G401 (cell line): ENCODE measurements around the gene AGR2. TPM values are rescaled to one million over a fixed set of nuclear protein-coding genes. Genes with fewer than 3 reads are reported as not detected.

ENCODE experiments used
- DNase-seq: peaks from one replicate; pipeline ENCODE4 v3.0.0-alpha.2; 2015; ENCODE audit warnings: low spot score
- in situ Hi-C: cut with HindIII; loops from 2 replicates; pipeline ENCODE4 v1.10.0; 2016; ENCODE audit warnings: low sequenced_read_pairs, mixed read lengths
- total RNA-seq: library from RNA; depleted of rRNA; stranded (reverse); fragments of >200 nt; shearing (Covaris generic); gene quantifications from 2 replicates; pipeline ENCODE4 v1.2.3, GENCODE V29; 2014

The AGR2 gene
- total RNA-seq, 1 experiment from 2014 or later = not detected

DNA sequence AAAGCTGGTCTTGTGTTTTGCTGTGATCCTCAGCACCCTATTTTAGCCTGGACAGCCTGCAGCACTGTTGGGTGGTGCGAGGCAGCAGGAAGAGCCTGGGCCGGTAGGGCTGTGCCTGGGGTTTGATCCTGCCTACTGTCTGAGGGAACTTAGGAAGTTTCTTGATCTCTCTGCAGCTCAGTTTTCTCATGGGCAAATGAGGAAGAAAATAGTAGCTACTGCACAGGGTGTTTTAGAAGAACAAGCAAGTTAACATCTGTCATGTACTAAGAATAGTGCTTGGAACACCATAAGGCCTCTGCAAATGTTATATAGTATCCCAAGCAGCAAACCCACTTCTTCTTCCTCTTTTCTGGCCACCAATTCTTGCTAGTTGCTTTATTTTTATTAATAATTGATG lies 12.0 kb upstream of the AGR2 start:
- in situ Hi-C loops = no loop called here

DNA sequence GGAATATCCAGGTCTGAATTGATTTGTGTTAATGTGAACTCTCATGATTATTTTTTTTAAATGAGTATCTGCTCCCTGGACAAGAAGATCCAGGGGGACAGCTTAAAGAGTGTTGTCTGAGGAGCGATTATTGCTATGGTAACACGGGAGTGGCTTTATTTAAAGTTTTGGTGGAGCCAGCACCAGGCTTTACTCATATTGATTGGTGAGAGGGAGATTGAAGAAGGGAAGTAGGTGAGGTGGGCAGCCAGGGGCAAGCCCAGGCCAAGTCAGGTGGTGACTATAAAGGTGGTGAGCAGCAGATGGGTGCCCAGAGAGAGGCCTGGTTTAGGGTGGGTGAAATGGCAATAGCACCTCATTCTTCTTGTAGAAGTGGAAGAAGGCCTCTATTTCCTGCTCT lies 10.2 kb upstream of the AGR2 start:
- DNase-seq = no peak
- in situ Hi-C loops = no loop called here

More for the DNA sequence above, 12.0 kb upstream of the AGR2 start:
- no peak for DNase-seq

DNA sequence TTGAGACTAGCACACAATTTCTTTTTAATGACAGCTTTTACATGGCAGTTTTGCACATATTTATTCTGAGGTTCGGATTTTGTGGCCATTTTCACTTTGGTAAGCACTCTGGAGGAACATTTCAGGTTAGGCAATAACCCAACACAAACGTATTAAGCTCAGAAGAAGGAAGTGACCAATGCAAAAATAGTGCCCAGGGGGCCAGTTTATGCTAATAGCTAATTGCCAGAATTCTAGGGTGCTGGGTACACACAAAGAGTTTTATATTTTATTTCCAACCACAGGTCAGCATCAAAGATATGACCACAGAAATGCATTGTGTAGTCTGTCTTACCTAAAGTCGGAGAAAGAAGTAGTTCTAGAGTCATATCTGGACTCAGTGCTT lies 8.4 kb upstream of the AGR2 start:
- no peak for DNase-seq
- in situ Hi-C loops = no loop called here

DNA sequence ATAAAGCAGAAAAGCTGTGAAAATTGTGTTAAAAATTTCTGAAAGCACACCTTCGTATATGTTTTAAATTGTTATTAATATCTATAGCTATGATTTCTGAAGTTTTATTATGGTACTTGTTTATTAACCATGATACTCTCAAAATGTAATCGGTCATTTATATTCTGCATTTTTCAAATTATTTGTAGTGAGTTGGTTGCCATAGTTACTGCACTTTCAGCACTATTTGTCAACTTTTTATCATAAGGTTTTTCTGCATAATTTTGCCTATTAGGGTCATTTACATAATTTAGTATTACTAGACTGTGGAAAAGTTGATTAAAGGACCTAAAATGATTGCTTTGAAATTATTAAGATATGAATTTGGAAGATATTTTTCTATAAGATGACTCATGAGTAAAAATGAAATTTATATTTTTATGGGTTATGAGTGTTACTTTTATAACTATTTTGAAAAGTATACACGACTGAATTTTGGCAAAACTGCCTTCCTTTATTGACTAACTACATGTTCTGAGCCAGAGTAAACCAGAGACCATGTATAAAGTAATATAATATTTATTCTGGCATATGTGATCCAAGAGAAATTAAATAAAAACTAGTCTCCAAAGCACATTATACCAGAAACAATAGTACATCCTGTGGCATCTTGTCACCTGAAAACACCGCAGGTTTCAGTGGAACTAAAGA lies 7.9 kb upstream of the AGR2 start:
- in situ Hi-C loops = no loop called here
- DNase-seq = no peak

DNA sequence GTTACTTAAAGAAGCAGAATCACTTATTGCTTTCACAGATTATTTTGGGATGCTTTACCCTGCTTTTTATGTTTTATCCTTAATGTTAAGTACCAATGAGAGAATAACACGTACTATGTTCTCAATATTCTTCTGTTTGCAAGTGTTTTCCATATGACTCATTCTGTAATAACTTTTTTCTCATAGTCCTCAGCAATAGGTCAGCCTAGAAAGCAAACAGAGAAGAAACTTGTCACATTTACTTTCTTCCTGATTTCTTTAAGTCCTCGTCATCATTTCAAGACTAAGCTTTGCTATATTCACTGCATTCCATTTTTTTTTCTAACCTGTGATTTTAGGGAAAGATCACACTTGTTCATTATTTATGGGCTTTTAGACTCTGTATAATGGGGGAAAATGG lies 6.8 kb upstream of the AGR2 start:
- no peak for DNase-seq

DNA sequence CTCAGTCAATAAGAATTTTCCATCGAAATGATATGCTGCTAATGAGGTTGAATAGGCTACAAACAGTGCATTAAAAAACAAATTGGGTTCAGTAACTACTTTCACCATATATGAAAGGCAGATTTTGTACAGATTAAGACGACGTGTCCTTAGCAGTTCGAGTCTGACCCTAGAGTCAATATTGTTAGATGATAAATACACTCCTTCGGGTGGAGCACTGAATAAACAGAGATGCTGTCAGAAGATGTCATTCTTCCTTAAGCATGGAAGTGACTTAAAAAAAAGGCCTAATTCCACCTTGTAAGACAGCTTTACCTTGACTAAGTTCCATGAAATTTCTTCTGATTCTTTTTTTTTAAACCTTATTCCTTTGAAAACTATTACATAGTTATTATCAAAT lies 5.8 kb upstream of the AGR2 start:
- in situ Hi-C loops = no loop called here
- no peak for DNase-seq

More for the DNA sequence above, 6.8 kb upstream of the AGR2 start:
- in situ Hi-C loops = no loop called here

DNA sequence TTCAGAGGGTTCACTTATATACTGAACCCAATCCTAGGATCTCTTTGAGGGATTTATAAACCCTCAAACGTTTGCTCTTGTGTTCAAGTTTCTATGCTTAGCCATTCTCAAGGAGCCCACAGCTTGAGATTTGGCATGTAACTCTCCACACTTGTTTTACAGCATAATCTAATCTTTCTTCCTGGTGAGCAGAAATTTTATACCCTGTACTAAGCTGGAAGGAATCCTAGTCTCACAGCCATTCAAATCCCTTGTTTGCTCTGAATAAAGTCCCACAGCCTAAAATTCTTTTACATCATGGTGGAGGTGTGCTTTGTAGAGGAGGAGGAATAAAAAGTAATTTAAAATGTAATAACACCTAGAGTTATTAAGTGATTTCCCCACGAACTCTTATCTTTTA lies 5.3 kb upstream of the AGR2 start:
- DNase-seq = no peak
- in situ Hi-C loops = no loop called here

DNA sequence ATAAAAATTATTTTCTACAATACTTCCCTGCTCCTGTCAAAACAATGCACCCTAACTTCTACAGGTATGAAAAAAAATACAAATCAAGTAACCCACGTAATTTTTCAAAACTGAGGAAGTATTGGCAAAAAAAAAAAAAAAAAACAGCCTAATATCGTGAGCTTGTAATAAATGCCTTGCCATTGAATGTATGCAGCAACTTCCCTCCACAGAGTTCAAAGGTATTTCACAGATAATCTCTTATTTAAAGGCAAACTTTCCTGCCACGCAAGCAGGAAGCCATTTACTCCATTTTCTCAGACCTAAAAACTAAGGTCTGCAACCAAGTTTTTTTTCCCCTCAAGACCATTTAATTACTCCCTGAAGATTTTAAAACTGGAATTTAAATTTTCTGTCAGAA lies 642 bp upstream of the AGR2 start:
- in situ Hi-C loops = no loop called here
- no peak for DNase-seq

DNA sequence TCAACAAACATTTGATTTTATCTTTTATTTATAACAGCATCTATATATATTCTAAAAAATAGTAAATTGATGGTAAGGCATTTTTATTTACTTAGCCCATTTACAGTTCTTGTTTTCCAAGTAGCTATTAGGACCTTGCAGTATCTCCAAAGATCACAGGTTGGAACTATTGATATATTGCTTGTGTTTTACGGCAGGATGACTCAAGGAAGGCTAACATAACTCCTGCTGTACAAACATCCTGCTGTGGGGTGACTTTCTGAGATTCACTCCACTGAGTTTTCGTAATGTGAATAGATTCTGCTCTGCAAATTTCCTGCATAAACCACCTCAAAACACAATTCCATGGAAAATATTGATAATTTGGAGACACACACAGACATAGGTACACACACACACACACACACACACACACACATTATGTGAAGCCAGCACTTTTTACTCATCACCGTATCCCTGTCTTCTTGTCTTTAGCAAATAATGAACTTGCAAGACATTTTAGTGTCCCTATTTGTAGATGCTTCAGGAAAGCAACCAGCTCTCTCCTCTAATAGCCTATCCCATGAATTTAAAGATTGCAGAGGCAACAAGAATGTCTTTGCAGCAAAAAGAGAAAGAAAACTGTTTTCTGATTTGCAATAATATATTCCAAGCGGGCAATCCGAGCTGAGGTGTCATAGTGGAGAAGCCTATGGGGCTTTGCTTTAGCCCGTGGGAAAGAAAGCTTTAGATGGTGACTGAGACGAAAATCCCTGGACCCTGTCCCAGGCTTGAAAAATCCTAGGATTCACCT lies 722 bp downstream of the AGR2 start:
- DNase-seq = no peak
- in situ Hi-C loops = no loop called here

DNA sequence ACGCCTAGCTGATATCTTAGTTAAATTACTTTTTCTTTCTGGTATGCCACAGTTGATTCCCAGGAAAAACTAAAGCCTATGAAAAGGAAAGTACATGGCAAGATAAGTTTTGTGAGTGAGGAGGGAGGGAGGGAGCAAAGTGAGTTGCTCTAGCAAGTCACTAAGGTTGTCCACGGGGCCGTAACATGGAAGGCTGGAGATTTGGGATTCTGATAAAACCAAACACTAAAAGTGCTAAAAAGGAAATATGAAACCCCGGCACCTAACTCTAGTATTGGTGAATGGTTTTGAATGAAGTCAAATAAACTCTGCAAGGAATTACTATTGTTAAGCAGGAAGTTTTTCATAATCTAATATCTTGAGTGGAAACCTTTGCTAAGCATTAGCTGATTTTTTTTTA lies 1.7 kb downstream of the AGR2 start:
- in situ Hi-C loops = no loop called here
- DNase-seq = no peak

DNA sequence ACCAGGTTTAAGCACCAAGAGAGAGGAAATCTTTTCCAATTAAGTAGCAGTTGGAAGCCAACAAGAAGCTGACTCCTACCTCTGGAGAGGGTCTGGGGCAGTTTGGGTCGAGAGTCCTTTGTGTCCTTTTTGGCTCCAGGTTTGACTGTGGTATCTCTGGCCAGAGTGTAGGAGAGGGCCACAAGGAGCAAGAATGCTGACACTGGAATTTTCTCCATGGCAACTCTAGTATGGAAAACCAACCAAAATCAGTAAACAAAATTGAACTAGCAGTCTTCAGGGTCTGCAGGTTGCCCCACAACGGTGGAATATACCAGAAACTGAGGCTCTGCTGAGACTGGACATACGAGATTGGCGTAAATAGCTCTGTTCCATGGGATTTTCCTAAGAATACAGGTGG lies 3.2 kb downstream of the AGR2 start:
- in situ Hi-C loops = no loop called here
- no peak for DNase-seq

DNA sequence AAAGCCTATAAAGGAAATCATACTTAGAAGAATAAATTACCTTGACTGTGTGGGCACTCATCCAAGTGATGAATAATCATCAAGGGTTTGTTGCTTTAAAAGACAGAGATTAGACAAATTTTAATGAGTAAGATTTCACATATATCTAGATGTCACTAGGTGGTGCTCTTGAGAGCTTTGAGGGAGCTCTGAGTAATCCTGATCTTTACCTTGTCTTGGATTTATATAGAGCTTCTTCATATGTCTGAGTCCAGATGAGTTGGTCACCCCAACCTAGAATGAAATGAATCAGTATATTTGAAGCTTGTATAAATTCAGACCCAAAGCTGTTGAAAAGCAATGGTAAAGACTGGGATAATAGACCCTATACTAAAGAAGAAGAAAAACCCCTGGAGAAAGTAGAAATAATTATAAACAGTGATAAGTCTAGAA lies 3.7 kb downstream of the AGR2 start:
- in situ Hi-C loops = no loop called here

DNA sequence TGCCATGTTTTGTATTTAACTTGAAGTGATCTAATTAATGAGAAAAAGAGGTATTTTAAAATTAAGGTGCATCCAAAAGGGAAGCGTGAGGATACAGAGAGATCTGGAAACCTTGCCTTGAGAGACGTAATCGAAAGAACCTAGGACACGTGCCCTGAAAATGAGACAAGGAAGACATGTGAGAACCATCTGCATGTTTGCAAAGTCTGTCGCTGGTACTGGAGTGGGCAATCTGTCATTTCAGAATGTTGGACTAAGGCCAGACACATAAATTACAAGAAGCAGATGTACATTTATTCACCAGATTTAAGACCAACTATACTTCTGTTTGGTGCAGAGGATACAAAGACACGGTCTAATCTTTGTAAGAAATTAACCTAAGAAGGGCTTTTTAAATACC lies 9.2 kb downstream of the AGR2 start:
- in situ Hi-C loops = no loop called here
- DNase-seq = no peak

More for the DNA sequence above, 3.7 kb downstream of the AGR2 start:
- DNase-seq = peak; percentile 8

DNA sequence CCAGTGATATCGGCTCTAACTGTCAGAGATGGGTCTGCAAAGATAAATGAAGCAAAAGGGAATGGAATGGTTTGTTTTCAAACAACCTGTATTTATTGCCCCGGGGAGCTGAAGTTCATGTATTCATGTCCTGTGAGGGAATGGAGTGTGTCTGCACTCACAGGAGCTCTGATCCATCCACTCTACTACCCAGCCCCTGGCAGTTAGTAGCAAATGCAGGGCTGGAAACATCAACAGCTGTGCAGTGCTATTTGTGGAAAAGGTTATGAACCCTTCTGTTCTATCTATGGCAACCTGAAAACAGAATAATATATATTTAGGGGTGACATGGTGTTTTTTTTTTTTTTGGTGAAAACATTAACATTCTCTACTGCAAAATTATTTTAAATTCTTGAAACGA lies 9.8 kb downstream of the AGR2 start:
- in situ Hi-C loops = no loop called here

DNA sequence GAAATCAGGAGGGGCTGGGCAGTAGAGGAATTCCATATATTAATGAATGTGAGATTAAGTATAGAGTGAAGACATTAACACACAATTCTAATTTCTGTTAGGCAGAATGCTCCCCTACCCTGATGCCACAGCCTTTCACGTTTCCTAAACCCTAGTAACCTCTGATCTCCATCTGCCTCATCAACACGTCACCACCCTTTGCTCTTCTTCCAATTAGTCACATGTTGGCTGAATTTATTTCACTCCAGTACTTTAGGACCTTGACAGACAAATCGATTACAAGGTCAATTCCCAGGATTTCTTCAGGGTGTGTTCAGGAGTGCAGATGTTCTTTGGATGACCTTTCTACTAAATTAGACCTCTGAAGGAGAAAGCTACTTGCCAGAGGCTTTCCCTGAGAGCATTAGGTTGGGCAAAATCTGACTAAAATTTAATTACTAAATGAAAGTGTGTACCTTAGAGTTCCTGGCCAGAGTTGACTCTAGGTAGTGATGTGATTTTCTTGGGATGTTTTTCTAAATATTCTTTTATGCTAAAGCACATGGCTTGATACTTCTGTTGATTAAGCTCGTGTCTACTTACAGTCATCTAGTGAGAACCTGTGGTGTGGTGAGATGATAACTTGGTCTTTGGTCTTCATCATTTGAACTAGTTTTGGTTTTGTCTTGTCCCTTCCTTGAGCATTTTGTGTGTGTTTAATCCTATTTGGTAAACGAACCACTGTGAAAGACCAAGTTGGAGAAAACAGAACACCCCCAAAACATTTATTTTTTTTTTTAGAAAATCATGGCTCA lies 12.7 kb downstream of the AGR2 start:
- DNase-seq = no peak
- in situ Hi-C loops = no loop called here

More for the DNA sequence above, 9.8 kb downstream of the AGR2 start:
- DNase-seq = no peak

DNA sequence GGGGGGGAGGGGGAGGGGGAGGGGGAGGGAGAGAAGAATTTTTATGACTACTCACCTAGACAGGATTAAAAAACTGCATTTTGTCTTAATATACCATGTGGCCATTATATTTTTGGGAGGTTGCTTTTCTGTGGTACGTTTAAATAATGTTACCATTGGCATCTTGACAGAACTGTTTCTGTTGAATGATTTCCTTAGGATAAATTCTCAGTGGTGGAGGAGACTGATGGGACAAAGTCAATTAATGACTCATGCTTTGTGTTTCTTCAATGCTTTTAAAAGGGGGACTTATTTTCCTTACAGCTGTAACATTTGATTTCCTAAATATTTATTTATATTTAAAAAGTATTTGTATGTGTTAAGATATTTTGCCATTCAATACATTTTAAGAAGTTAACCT lies 13.7 kb downstream of the AGR2 start:
- in situ Hi-C loops = no loop called here
- DNase-seq = no peak

DNA sequence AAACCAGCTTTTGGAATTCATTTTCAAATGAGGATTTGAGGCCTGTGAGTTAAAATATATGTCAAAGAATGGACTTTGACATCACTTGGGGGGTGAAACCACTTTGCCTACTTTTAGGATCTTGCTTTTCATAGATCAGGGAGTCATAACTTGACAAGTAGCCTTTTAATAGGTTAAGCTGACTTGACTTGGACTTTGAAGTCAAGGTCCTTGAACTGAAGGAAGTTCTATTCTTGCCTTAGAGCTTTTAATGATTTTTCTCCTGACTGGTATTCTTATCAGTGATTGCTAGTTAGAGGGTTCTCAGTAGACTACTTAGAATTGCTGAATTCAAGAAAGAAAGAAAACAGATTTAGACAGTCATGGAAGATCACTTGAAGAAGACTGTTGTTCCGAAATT lies 17.7 kb downstream of the AGR2 start:
- DNase-seq = no peak
- in situ Hi-C loops = no loop called here

DNA sequence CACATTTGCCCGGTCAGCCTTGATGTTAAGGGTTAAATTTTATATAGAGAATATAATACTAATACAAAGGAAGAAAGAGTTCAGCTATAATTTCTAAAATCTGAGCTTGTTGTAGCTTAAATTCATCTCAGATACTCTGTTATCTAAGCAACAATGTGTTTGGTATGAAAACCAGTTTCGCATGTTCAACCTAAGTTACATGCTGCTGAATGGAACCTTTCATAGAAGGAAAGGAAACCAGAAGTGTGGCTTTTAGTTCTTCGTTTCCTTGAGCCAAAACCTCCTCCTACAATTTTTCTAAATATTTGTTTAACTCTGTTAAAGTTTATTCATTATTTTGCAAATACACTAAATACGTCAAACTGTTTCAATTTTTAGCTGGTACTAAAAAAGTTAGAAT lies 18.5 kb downstream of the AGR2 start:
- in situ Hi-C loops = no loop called here
- DNase-seq = no peak

DNA sequence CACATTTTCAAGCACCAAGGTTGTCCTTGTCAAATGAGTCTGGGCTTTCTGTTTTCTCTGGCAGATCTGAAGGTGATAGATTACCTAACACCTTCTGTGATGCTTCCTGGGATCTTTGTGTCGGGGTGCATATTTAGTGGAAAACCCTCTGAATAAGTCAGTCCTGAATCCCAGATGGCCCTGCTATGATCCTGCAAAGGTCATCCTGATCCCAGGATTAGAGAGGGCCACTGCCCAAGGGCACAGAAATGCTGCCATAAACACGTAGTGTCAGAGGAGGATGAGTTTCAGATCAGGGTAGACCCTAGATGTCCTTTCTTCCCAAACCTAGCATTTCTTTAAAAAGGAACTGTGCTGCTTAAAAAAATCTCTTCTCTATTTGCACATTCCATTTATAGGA lies 19.0 kb downstream of the AGR2 start:
- in situ Hi-C loops = no loop called here
- DNase-seq = no peak

DNA sequence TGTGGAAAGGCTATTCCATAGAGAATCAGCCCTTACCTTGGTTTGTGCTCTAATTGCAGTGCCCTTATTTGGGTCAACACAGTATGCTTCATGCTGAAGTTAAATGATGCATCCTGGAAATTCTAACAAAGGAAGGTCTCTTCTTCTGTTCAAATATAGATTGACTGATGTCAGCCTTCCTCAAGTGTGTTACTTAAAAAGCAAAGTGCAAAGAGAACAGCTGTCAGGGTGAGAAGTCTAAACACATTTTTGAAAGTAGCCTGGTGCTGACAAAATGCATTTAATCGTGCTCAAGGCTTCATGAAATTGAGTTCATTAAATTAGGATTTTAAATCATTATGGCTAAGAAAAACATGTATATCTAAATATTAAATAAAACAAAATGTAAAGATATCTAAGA lies 19.5 kb downstream of the AGR2 start:
- in situ Hi-C loops = no loop called here
- DNase-seq = no peak
